Skeletal muscle satellite cell (primary cell): Measurements from ENCODE around the gene DRD3.

ENCODE experiments used
- H3K27me3 ChIP-seq: 2 replicates; pipeline ENCODE4 v1.7.0; 2013; ENCODE audit warnings: low read length; ENCODE audit not compliant: control insufficient read depth, insufficient read depth
- H3K36me3 ChIP-seq: 2 replicates; pipeline ENCODE4 v1.7.0; 2013; ENCODE audit warnings: mild to moderate bottlenecking, control low read depth, low read length; ENCODE audit not compliant: insufficient read depth
- H3K4me1 ChIP-seq: 2 replicates; pipeline ENCODE4 v1.7.0; 2013; ENCODE audit warnings: low read length; ENCODE audit not compliant: control insufficient read depth, insufficient read depth
- H3K4me2 ChIP-seq: 2 replicates; pipeline ENCODE4 v1.7.0; 2013; ENCODE audit warnings: mild to moderate bottlenecking, low read length
- H3K4me3 ChIP-seq: 2 replicates; pipeline ENCODE4 v1.7.0; 2013; ENCODE audit warnings: low read length
- H3K9ac ChIP-seq: 2 replicates; pipeline ENCODE4 v1.7.0; 2013; ENCODE audit warnings: mild to moderate bottlenecking, low read depth, low read length, moderate library complexity
- H3K9me3 ChIP-seq: replicated peaks from 2 replicates; pipeline ENCODE4 v1.7.0; 2013; ENCODE audit warnings: mild to moderate bottlenecking, control low read depth, low read length

Gene DRD3

GRCh38 chr3:114144909-114145688, 33.8 kb downstream of the DRD3 start:
- Histone ChIP-seq H3K36me3 (no peaks in the 10 kb centered on the region), H3K27me3 (peaks cover 10% of the 10 kb centered on the region), H3K9ac (no peak overlapping the region), H3K4me1 (peaks cover 14% of the 10 kb centered on the region), H3K4me2 (peak overlapping the region; percentile 49), H3K9me3 (no peaks in the 10 kb centered on the region), H3K4me3 (no peak overlapping the region)

- Histone ChIP-seq H3K27me3 (peaks cover 16% of the 10 kb centered on the region), H3K4me3 (no peak overlapping the region), H3K36me3 (no peaks in the 10 kb centered on the region), H3K9ac (no peak overlapping the region), H3K4me1 (peaks cover 14% of the 10 kb centered on the region), H3K9me3 (no peaks in the 10 kb centered on the region), H3K4me2 (no peak overlapping the region)
Observed at GRCh38 chr3:114143817-114144216, 35.0 kb downstream of the DRD3 start.

- no peaks in the 10 kb centered on the region for H3K36me3 ChIP-seq
- no peak overlapping the region for H3K4me2 ChIP-seq
- peaks cover 18% of the 10 kb centered on the region for H3K27me3 ChIP-seq
- peaks cover 7% of the 10 kb centered on the region for H3K4me1 ChIP-seq
- H3K9me3 ChIP-seq: no peaks in the 10 kb centered on the region
- H3K4me3 ChIP-seq: no peak overlapping the region
- no peak overlapping the region for H3K9ac ChIP-seq
Observed at GRCh38 chr3:114139836-114140235, 39.0 kb downstream of the DRD3 start.

GRCh38 chr3:114133947-114134346, 44.9 kb downstream of the DRD3 start:
- no peaks in the 10 kb centered on the region for H3K9me3 ChIP-seq
- no peaks in the 10 kb centered on the region for H3K36me3 ChIP-seq
- no peaks in the 10 kb centered on the region for H3K4me1 ChIP-seq
- H3K4me2 ChIP-seq: no peak overlapping the region
- peaks cover 4% of the 10 kb centered on the region for H3K27me3 ChIP-seq
- H3K4me3 ChIP-seq: no peak overlapping the region
- H3K9ac ChIP-seq: no peak overlapping the region

- Histone ChIP-seq H3K27me3 (no peaks in the 10 kb centered on the region), H3K4me3 (no peak overlapping the region), H3K4me2 (no peak overlapping the region), H3K9me3 (no peaks in the 10 kb centered on the region), H3K9ac (no peak overlapping the region), H3K4me1 (no peaks in the 10 kb centered on the region), H3K36me3 (no peaks in the 10 kb centered on the region)
Observed at GRCh38 chr3:114132500-114132899, 46.4 kb downstream of the DRD3 start.

GRCh38 chr3:114128826-114129225, 50.0 kb downstream of the DRD3 start:
- H3K4me2 ChIP-seq: no peak overlapping the region
- H3K9me3 ChIP-seq: no peaks in the 10 kb centered on the region
- no peak overlapping the region for H3K9ac ChIP-seq
- H3K4me1 ChIP-seq: no peaks in the 10 kb centered on the region
- no peaks in the 10 kb centered on the region for H3K36me3 ChIP-seq
- no peaks in the 10 kb centered on the region for H3K27me3 ChIP-seq
- no peak overlapping the region for H3K4me3 ChIP-seq

- no peaks in the 10 kb centered on the region for H3K36me3 ChIP-seq
- no peaks in the 10 kb centered on the region for H3K27me3 ChIP-seq
- no peak overlapping the region for H3K9ac ChIP-seq
- H3K4me2 ChIP-seq: no peak overlapping the region
- no peaks in the 10 kb centered on the region for H3K9me3 ChIP-seq
- H3K4me1 ChIP-seq: no peaks in the 10 kb centered on the region
- no peak overlapping the region for H3K4me3 ChIP-seq
Observed at GRCh38 chr3:114128231-114128630, 50.6 kb downstream of the DRD3 start.

- H3K9me3 ChIP-seq: no peaks in the 10 kb centered on the region
- no peaks in the 10 kb centered on the region for H3K27me3 ChIP-seq
- no peak overlapping the region for H3K4me3 ChIP-seq
- H3K9ac ChIP-seq: no peak overlapping the region
- H3K4me2 ChIP-seq: no peak overlapping the region
- no peaks in the 10 kb centered on the region for H3K36me3 ChIP-seq
- no peaks in the 10 kb centered on the region for H3K4me1 ChIP-seq
Observed at GRCh38 chr3:114127517-114127916, 51.3 kb downstream of the DRD3 start.

- Histone ChIP-seq H3K9ac (no peak overlapping the region), H3K4me3 (no peak overlapping the region), H3K27me3 (no peaks in the 10 kb centered on the region), H3K4me2 (no peak overlapping the region), H3K4me1 (no peaks in the 10 kb centered on the region), H3K9me3 (no peaks in the 10 kb centered on the region), H3K36me3 (no peaks in the 10 kb centered on the region)
Observed at GRCh38 chr3:114126461-114126860, 52.4 kb downstream of the DRD3 start.

GRCh38 chr3:114122027-114122709, 56.7 kb downstream of the DRD3 start:
- Histone ChIP-seq H3K4me2 (no peak overlapping the region), H3K36me3 (no peaks in the 10 kb centered on the region), H3K9me3 (no peaks in the 10 kb centered on the region), H3K9ac (no peak overlapping the region), H3K4me1 (no peaks in the 10 kb centered on the region), H3K4me3 (no peak overlapping the region), H3K27me3 (no peaks in the 10 kb centered on the region)

GRCh38 chr3:114120211-114120610, 58.6 kb downstream of the DRD3 start:
- H3K27me3 ChIP-seq: no peaks in the 10 kb centered on the region
- H3K9me3 ChIP-seq: no peaks in the 10 kb centered on the region
- H3K4me3 ChIP-seq: no peak overlapping the region
- H3K4me1 ChIP-seq: no peaks in the 10 kb centered on the region
- no peaks in the 10 kb centered on the region for H3K36me3 ChIP-seq
- no peak overlapping the region for H3K4me2 ChIP-seq
- no peak overlapping the region for H3K9ac ChIP-seq

- Histone ChIP-seq H3K4me3 (no peak overlapping the region), H3K4me1 (no peaks in the 10 kb centered on the region), H3K27me3 (no peaks in the 10 kb centered on the region), H3K4me2 (no peak overlapping the region), H3K9ac (no peak overlapping the region), H3K36me3 (no peaks in the 10 kb centered on the region), H3K9me3 (no peaks in the 10 kb centered on the region)
Observed at GRCh38 chr3:114119776-114120175, 59.1 kb downstream of the DRD3 start.
